Measurements from ENCODE around the gene SLC38A9.

SLC38A9 gene

GRCh38 chr5:55645304-55645703 lies 66.8 kb downstream of the SLC38A9 start:
- DNase-seq: no peak

- peak; percentile 54 for DNase-seq
These were observed 73.7 kb downstream of the SLC38A9 start for GRCh38 chr5:55638455-55638854.

- DNase-seq: no peak
These were observed 74.1 kb downstream of the SLC38A9 start for GRCh38 chr5:55638051-55638450.

- no peak for DNase-seq
These were observed 75.4 kb downstream of the SLC38A9 start for GRCh38 chr5:55636683-55637082.

- no peak for DNase-seq
These were observed 75.9 kb downstream of the SLC38A9 start for GRCh38 chr5:55636177-55636576.

- DNase-seq: no peak
These were observed 77.3 kb downstream of the SLC38A9 start for GRCh38 chr5:55634866-55635265.

- no peak for DNase-seq
These were observed 77.8 kb downstream of the SLC38A9 start for GRCh38 chr5:55634209-55634805.

- peak; percentile 79 for DNase-seq
These were observed 78.4 kb downstream of the SLC38A9 start for GRCh38 chr5:55633574-55634208.

- no peak for DNase-seq
These were observed 82.3 kb downstream of the SLC38A9 start for GRCh38 chr5:55629815-55630214.

- no peak for DNase-seq
These were observed 85.3 kb downstream of the SLC38A9 start for GRCh38 chr5:55626790-55627189.

GRCh38 chr5:55625913-55626312 lies 86.2 kb downstream of the SLC38A9 start:
- no peak for DNase-seq

GRCh38 chr5:55625589-55625909 lies 86.6 kb downstream of the SLC38A9 start:
- no peak for DNase-seq

GRCh38 chr5:55624841-55625588 lies 87.1 kb downstream of the SLC38A9 start:
- no peak for DNase-seq

- DNase-seq: no peak
These were observed 88.3 kb downstream of the SLC38A9 start for GRCh38 chr5:55623789-55624188.

- no peak for DNase-seq
These were observed 89.7 kb downstream of the SLC38A9 start for GRCh38 chr5:55622460-55622859.

GRCh38 chr5:55621229-55621628 lies 90.9 kb downstream of the SLC38A9 start:
- DNase-seq: no peak

GRCh38 chr5:55620766-55621160 lies 91.4 kb downstream of the SLC38A9 start:
- no peak for DNase-seq

- DNase-seq: no peak
These were observed 91.9 kb downstream of the SLC38A9 start for GRCh38 chr5:55620009-55620765.

- DNase-seq: no peak
These were observed 93.8 kb downstream of the SLC38A9 start for GRCh38 chr5:55618318-55618717.

- DNase-seq: no peak
These were observed 98.8 kb downstream of the SLC38A9 start for GRCh38 chr5:55613112-55613868.

GRCh38 chr5:55610542-55610941 lies 101.6 kb downstream of the SLC38A9 start:
- no peak for DNase-seq

GRCh38 chr5:55609413-55609812 lies 102.7 kb downstream of the SLC38A9 start:
- DNase-seq: no peak

All from NCI-H2029 treated with DMSO at 0.1 percent for 48 hours (cell line).